Central memory CD8-positive, alpha-beta T cell (primary cell): ENCODE measurements around the gene RPP30.

ENCODE experiments used
- ATAC-seq: fragments of 150-1000 bp; cut with Tn5 transposase; replicated peaks from 2 replicates; pipeline ENCODE4 v1.10.0; 2022; ENCODE audit warnings: mild to moderate bottlenecking, moderate FRiP score, moderate number of reproducible peaks; ENCODE audit not compliant: poor library complexity, severe bottlenecking; ENCODE audit errors: extremely low read depth
- DNase-seq, 2 donors: peaks; one replicate each; pipeline ENCODE4 v3.0.0; 2021; ENCODE audit warnings: low spot score in 2 of 2
- H3K27ac Mint-ChIP-seq: one replicate; pipeline ENCODE4 v1.8.0; 2022; ENCODE audit warnings: low read depth, mild to moderate bottlenecking, moderate library complexity, mixed read lengths
- H3K27me3 Mint-ChIP-seq: one replicate; pipeline ENCODE4 v1.8.0; 2022; ENCODE audit warnings: mixed read lengths
- H3K36me3 Mint-ChIP-seq: one replicate; pipeline ENCODE4 v1.8.0; 2022; ENCODE audit warnings: mild to moderate bottlenecking, moderate library complexity, mixed read lengths; ENCODE audit not compliant: insufficient read depth
- H3K4me1 Mint-ChIP-seq: one replicate; pipeline ENCODE4 v1.8.0; 2022; ENCODE audit warnings: mixed read lengths
- H3K4me3 Mint-ChIP-seq: one replicate; pipeline ENCODE4 v1.8.0; 2022; ENCODE audit warnings: mild to moderate bottlenecking, moderate library complexity, mixed read lengths
- H3K9me3 Mint-ChIP-seq: one replicate; pipeline ENCODE4 v1.8.0; 2022; ENCODE audit warnings: mixed read lengths

RPP30 gene

GRCh38 chr10:90913774-90914420, 42.1 kb downstream of the RPP30 start:
- no peak overlapping the region for H3K27ac Mint-ChIP-seq
- ATAC-seq (no peak), DNase-seq (no peak)
- H3K4me3 Mint-ChIP-seq: no peak overlapping the region
- H3K27me3 Mint-ChIP-seq: peaks cover 20% of the 10 kb centered on the region
- H3K36me3 Mint-ChIP-seq: no peaks in the 10 kb centered on the region
- no peaks in the 10 kb centered on the region for H3K4me1 Mint-ChIP-seq
- no peaks in the 10 kb centered on the region for H3K9me3 Mint-ChIP-seq

- peaks cover 28% of the 10 kb centered on the region for H3K27me3 Mint-ChIP-seq
- no peaks in the 10 kb centered on the region for H3K4me1 Mint-ChIP-seq
- no peak overlapping the region for H3K4me3 Mint-ChIP-seq
- no peaks in the 10 kb centered on the region for H3K36me3 Mint-ChIP-seq
- no peaks in the 10 kb centered on the region for H3K9me3 Mint-ChIP-seq
- ATAC-seq (no peak), DNase-seq (no peak)
- no peak overlapping the region for H3K27ac Mint-ChIP-seq
Observed at GRCh38 chr10:90914992-90915765, 43.4 kb downstream of the RPP30 start.

DNA sequence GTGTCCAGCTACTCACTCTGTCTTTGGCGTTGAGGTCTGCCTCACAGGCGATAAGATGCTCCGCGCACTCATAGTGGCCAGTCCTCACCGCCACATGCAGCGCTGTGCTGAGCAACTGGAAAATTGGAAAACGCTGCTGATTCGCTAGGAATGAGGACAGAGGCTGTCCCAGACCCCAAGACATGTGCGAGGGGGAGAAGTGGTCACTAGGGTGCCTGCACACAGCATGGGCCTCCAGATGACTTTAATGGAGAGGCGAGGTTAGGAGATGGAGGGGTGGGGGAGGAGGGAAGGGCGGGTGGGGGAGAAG, 43.9 kb downstream of the RPP30 start:
- no peaks in the 10 kb centered on the region for H3K9me3 Mint-ChIP-seq
- H3K4me1 Mint-ChIP-seq: no peaks in the 10 kb centered on the region
- H3K27me3 Mint-ChIP-seq: peaks cover 33% of the 10 kb centered on the region
- ATAC-seq (no peak), DNase-seq (no peak)
- no peak overlapping the region for H3K4me3 Mint-ChIP-seq
- H3K36me3 Mint-ChIP-seq: no peaks in the 10 kb centered on the region
- no peak overlapping the region for H3K27ac Mint-ChIP-seq

GRCh38 chr10:90916392-90917237, 44.8 kb downstream of the RPP30 start:
- DNase-seq: no peak
- H3K27me3 Mint-ChIP-seq: peaks cover 40% of the 10 kb centered on the region
- H3K4me1 Mint-ChIP-seq: no peaks in the 10 kb centered on the region
- no peaks in the 10 kb centered on the region for H3K9me3 Mint-ChIP-seq
- ATAC-seq: no peak
- no peak overlapping the region for H3K4me3 Mint-ChIP-seq
- H3K27ac Mint-ChIP-seq: no peak overlapping the region
- no peaks in the 10 kb centered on the region for H3K36me3 Mint-ChIP-seq

GRCh38 chr10:90917238-90917967, 45.6 kb downstream of the RPP30 start:
- H3K27me3 Mint-ChIP-seq: peaks cover 48% of the 10 kb centered on the region
- no peaks in the 10 kb centered on the region for H3K4me1 Mint-ChIP-seq

DNA sequence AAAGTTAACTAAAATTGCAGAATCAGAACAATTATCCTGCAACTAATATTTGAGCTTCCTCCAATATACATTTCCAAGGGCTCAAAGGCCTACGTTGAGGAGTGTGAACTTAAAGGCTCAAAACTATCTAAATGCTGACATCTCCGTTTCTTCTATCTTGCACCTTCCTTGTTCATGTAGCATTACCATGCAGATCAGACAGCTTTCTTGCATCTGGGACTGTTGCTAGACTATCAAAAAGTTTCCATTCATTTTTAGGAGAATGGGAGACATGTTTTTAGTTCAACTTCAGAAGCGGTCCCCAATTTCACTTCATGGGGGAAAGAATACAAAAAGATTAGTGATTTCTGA, 46.2 kb downstream of the RPP30 start:
- no peak overlapping the region for H3K27ac Mint-ChIP-seq
- no peak overlapping the region for H3K4me3 Mint-ChIP-seq
- H3K27me3 Mint-ChIP-seq: peaks cover 53% of the 10 kb centered on the region
- ATAC-seq: no peak
- DNase-seq: no peak
- H3K36me3 Mint-ChIP-seq: no peaks in the 10 kb centered on the region
- H3K4me1 Mint-ChIP-seq: no peaks in the 10 kb centered on the region
- H3K9me3 Mint-ChIP-seq: no peaks in the 10 kb centered on the region

More at GRCh38 chr10:90917238-90917967, 45.6 kb downstream of the RPP30 start:
- Mint-ChIP-seq H3K4me3 (no peak overlapping the region), H3K9me3 (no peaks in the 10 kb centered on the region), H3K36me3 (no peaks in the 10 kb centered on the region), H3K27ac (no peak overlapping the region)
- ATAC-seq (no peak), DNase-seq (no peak)

GRCh38 chr10:90919683-90920574, 48.2 kb downstream of the RPP30 start:
- no peak overlapping the region for H3K27ac Mint-ChIP-seq
- no peak for ATAC-seq
- DNase-seq: no peak
- H3K4me1 Mint-ChIP-seq: no peaks in the 10 kb centered on the region
- no peak overlapping the region for H3K4me3 Mint-ChIP-seq
- H3K9me3 Mint-ChIP-seq: no peaks in the 10 kb centered on the region
- H3K27me3 Mint-ChIP-seq: peaks cover 62% of the 10 kb centered on the region
- no peaks in the 10 kb centered on the region for H3K36me3 Mint-ChIP-seq

DNA sequence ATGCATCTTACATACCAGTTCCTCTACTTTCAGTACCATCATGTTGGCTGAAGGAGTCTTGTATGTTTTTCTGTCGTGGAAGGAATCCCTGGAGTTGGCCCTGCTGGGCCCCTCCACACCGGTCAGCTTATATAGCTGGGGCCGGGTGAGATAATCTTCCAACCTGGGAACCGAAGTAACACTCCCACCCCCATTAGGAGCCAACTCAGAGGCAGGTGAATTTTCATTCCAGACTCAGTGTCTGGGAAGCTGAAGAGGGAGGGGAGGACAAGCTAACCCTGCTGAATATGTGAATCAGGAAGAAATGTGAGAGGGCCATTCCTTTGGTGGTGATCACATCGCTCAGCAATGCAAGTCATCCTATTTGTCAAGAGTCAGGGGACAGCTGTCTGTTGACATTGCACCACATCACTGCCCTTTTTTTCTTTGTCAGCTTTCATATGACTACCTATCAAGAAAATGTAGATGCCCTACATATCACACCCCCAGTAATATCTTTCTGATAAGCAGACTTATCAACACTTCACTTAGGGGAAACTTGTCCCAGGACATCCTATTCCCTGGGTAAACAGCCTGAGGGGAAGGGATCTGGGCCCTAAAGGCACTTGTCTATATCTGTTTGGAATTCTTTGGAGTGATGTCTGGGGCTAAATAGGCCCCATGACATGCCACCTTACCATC, 49.4 kb downstream of the RPP30 start, which contains the start of gene ANKRD1:
ANKRD1 (minus strand) TSS at position 102 of the 681 bp plus-strand sequence; CDS start at position 42, 60 bp downstream.
- Mint-ChIP-seq H3K27me3 (peaks cover 54% of the 10 kb centered on the region), H3K36me3 (no peaks in the 10 kb centered on the region), H3K9me3 (no peaks in the 10 kb centered on the region), H3K27ac (no peak within 1 kb of the TSS), H3K4me3 (no peak within 1 kb of the TSS), H3K4me1 (no peaks in the 10 kb centered on the region)
- DNase-seq (no peak), ATAC-seq (no peak)

DNA sequence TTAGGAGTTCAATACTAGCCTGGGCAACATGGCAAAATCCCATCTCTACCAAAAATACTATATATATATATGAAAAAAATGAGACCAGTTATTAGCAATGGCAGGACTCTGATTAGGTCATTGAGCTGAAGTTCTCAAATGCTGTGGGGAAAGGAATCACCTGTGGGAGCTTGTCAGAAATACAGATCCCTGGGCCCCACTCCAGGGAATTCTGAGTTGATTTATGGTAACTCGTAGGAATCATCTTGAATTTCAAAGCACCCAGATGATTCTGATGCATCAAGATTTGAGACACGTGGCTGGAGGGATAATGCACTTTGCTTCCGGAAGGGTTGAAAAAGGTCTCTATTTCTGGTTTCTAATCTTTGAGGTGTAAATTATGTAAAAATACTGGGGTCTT, 50.1 kb downstream of the RPP30 start:
- Mint-ChIP-seq H3K9me3 (no peaks in the 10 kb centered on the region), H3K27ac (no peak overlapping the region), H3K4me1 (no peaks in the 10 kb centered on the region)

GRCh38 chr10:90923111-90923731, 51.4 kb downstream of the RPP30 start:
- peaks cover 58% of the 10 kb centered on the region for H3K27me3 Mint-ChIP-seq
- no peaks in the 10 kb centered on the region for H3K9me3 Mint-ChIP-seq
- ATAC-seq (no peak), DNase-seq (no peak)
- no peaks in the 10 kb centered on the region for H3K36me3 Mint-ChIP-seq
- no peak overlapping the region for H3K4me3 Mint-ChIP-seq
- no peak overlapping the region for H3K27ac Mint-ChIP-seq
- H3K4me1 Mint-ChIP-seq: no peaks in the 10 kb centered on the region

More for the DNA sequence above, 50.1 kb downstream of the RPP30 start:
- H3K36me3 Mint-ChIP-seq: no peaks in the 10 kb centered on the region
- DNase-seq (no peak), ATAC-seq (no peak)
- peaks cover 54% of the 10 kb centered on the region for H3K27me3 Mint-ChIP-seq
- no peak overlapping the region for H3K4me3 Mint-ChIP-seq

DNA sequence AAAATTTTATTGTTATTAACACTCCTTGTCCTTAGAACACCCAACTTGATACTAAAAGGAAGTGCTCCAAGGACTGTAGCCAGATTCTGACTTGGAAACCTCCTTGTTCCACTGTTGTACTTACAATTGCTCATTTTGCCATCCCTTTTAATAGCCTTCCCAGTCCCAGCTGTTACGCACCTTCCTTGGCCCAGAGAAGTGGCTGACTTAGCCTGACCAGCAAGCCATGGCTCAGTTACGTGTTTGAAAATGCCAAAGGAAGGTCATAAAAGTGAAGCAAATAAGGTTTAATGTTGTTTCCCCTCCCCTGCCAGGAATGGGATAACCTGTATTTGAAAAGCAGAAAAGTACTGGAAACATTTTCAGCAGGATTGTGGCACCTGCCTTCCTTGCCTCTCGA, 52.8 kb downstream of the RPP30 start:
- ATAC-seq (no peak), DNase-seq (no peak)
- Mint-ChIP-seq H3K9me3 (no peaks in the 10 kb centered on the region), H3K27me3 (peaks cover 67% of the 10 kb centered on the region), H3K4me3 (no peak overlapping the region), H3K27ac (no peak overlapping the region), H3K4me1 (no peaks in the 10 kb centered on the region), H3K36me3 (no peaks in the 10 kb centered on the region)
